GM18870 (cell line): Measurements from ENCODE around the gene CD82.
"Not testable (repeated sequence)": the region's sequence is repeated elsewhere in the genome, so short reads cannot be mapped to it uniquely, and the experiment has no call there.

ENCODE experiments used
- ATAC-seq: cut with Tn5 transposase; IDR thresholded peaks from one replicate; pipeline ENCODE4 v1.9.1; 2021; ENCODE audit warnings: moderate library complexity; ENCODE audit not compliant: unreplicated experiment

Gene CD82

GRCh38 chr11:44559207-44559939 is 6.1 kb upstream of the CD82 start:
- ATAC-seq = peak; percentile 78

DNA sequence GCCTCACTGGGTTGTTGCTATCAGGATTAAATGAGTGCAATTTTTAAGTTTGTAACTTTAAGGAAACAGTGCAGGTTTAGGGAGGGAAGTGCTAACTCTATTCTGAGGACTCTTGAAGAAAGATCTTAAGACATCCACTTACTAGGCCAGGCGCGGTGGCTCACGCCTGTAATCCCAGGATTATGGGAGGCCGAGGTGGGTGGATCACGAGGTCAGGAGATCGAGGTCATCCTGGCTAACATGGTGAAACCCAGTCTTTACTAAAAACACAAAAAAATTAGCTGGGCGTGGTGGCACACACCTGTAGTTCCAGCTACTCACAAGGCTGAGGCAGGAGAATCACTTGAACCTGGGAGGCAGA is 5.5 kb upstream of the CD82 start:
- ATAC-seq = not testable (repeated sequence)

GRCh38 chr11:44561275-44561805 is 4.1 kb upstream of the CD82 start:
- ATAC-seq = no peak

DNA sequence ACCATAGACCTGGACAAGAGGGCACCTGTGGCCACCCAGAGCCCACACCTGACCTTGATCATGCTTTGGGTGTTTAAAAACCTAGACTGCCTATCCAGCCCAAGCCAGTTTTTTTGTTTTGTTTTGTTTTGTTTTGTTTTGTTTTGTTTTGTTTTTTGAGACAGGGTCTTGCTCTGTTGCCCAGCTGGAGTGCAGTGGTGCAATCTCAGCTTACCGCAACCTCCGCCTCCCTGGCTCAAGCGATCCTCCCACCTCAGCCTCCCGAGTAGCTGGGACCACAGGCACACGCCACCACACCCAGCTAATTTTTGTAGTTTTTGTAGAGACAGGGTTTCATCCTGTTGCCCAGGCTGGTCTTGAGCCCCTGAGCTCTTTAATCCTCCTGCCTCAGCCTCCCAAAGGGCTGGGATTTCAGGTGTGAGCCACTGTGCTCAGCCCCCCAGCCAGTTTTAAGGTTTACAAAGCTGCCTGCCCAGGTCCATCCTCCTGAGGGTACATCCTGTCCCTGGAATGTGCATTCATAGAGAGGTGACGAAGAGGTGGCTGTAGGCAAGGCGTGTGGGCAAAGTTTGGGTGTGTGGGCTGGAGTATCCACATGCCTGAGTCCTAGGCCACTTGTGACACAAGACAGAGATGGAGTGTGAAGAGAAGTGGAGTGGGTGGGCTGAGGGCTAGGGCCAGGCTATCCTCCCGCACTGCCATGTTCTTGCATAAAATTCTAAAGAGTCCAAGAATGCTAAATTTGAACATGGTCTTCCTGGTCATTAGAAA is 3.3 kb upstream of the CD82 start:
- no peak for ATAC-seq

- no peak for ATAC-seq
These were observed 2.5 kb upstream of the CD82 start for GRCh38 chr11:44562845-44563460.

DNA sequence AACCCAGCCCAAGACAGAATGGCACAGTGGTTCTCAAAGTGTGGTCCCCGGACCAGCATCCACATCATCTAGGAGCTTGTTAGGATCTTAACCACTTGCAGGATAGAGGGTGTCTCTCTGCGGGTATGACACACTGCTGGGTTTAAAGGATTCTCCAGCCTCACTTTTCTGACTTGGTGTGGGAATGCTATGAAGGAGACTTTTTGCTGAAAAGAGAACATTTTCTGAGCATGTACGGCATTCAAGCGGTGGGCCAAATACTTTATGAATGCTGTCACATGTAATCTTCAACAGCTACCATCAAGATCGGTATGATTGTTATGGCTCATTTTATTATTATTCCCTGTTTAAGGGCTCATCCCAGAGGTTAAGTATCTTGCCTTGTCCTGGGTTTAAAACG is 1.8 kb upstream of the CD82 start:
- ATAC-seq = no peak

GRCh38 chr11:44564166-44564565 is 1.3 kb upstream of the CD82 start:
- ATAC-seq = no peak

DNA sequence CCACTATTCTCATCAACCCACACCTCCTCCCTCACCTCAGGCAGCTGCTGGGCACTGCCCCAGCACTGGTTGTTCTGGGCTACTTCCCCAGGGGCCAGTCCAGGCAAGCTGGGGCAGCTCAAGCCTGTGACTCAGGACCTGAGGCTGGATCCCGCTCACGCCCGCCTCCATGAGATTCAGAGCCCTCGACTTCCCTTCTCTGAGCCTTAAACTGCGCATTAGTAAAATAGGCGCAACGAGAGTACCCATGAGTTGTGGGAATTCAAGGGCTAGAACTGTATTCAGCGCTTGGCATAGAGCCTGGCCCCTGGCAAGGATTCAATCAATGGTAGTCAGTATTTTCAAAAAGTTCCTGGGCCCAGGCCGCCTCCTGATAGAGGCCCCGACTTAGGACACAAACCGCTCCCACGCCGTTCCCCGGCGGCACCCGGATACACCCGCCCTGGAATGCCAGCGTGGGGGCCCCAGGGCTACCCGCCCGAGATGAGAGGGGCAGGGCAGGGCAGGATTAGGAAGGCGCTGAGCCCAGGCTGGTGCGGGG is 723 bp upstream of the CD82 start:
- ATAC-seq = no peak

DNA sequence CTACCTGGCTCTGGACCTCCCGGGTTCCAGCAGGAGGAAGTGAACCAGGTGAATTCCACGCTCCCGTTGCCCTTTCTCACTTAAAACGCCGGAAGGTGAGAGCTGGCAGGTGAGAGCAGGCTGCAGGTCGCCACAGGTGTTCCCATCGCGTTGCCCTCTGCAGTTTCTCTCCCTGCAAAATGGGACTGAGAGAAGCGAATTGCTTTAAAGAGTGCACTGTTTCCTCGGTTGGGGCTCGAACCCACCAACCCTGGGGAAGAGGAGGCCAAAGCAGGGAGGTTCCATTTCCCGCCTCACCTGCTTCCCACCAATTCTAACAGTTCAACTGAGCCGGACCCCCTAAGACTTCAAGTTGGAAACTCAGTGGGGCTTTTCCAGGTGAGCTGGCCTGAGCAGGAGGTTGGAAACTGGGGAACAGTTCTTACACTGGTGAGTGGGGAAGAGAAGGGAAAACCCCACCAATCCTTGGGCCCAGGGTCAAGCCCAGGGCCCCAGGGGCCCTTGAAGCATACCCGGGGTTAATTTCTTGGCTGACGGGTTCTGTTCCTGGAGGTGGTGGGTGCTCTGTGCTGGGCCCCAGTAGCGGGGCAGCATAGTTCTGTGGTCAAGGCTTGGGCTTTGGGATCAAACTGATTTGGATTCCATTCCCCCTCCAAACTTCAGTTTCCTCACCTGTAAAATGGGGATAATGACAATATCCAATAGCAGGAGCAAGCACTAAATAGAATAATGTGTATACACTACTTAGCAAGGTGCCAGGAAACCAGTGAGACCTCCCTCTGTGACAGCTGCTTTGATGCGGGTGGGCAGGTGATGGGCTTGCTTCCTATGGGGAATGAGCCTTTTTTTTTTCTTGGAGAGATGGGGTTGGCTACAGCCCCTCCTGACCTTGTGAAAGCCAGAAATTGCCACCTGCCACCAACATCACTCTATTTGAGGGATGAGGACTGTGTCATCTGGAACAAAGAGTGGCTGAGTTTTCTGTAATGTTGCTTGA is 788 bp downstream of the CD82 start:
- no peak for ATAC-seq

DNA sequence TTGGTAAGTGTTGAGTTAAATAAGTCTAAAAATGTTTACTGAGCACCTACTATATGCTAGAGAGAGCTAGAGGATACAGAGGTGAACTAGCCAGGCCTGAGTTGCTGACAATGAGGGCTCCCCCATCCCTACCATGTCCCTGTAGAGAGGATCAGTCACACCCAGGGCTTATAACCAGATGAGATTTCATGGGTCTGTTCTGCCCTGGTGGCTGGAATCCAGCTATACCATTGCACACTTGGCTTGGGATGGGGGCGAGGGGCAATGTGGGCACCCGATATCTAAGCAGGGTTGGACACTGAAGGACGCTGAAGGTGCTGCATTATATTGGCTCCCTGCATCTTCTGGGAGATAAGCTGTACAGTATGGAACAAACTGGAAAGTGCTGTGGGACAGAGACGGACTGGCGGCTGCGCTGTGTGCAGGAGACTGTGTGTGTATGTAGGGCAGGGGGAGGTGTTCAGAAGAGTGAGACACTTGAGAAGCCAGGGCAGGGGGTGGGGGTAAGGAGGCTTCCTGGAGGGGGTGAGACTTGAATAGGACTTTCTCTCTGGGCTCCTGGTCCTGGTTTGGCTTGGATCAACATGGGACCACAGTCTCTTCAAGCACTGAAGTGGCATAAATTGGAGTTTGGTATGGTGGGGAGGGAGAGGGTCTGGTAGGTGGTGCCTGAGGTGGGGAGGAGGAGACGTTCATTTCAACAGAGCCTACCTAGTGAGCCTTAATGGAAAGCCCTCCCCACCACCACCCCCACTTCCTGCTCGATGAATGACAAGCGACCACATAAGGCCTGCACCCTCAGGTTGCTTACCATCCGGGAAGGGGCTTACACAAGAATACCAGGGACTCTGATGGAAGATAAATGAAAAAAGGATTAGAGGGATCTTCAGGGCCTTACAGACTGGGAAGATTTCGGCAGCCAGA is 1.8 kb downstream of the CD82 start:
- ATAC-seq = no peak

DNA sequence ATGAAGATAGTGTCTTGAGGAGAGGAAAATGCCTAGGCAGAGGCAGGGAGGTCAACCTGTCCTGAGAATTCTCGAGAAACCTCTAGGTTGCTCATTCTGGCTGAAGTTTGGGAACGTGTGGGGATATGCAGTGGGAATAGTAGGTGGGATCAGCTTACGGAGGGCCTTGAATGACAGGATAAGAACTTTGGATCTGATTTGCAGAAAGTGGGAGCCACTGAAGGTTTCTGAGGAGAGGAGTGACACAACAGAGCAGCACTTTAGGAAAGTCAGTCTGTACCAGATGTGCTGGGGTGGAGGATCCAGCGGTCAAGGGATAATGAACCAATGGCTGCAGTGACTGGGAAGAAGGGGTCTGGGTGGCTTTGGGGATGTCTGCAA is 2.4 kb downstream of the CD82 start:
- no peak for ATAC-seq

GRCh38 chr11:44568331-44568657 is 2.8 kb downstream of the CD82 start:
- ATAC-seq = no peak

DNA sequence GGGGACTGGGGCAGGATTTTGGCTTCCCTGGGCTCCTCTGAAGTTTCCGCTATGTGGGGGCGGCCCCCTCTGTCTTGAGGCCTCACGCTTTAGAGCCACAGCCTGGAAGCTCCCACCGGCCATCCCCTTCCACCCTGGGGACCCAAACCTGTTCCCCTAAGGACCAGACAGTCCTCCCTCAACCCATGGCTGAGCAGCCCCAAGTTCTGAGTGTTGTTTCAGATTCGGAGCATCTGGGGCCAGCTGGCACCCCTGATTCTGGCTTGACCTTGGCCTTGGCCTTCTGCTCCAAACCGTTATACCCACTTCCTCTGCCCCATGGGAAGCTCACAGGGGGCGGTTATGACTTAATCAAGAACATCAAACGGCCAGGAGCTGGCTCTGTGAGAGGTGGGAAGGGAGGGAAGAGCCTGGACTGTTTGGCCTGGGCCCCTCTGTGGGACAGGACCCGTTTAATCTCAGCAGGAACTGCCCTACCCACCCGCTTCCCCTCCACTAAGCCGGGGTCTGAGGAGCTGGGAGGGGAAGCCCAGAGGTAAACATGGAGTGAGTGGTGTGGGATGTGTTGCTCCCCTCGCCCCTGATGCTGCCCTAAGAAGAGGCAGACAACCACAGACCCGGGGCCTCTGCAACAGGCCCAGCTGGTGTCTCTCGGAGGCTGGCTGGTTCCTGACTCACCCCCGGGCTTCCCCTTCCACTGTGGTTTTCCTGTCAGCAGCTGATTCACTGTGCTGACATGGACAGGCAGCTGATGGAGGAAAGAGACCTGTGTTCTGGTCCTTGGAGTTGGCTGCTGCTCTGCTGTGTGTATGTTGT is 3.4 kb downstream of the CD82 start:
- ATAC-seq = peak; percentile 47

GRCh38 chr11:44570411-44571155 is 5.1 kb downstream of the CD82 start:
- no peak for ATAC-seq

DNA sequence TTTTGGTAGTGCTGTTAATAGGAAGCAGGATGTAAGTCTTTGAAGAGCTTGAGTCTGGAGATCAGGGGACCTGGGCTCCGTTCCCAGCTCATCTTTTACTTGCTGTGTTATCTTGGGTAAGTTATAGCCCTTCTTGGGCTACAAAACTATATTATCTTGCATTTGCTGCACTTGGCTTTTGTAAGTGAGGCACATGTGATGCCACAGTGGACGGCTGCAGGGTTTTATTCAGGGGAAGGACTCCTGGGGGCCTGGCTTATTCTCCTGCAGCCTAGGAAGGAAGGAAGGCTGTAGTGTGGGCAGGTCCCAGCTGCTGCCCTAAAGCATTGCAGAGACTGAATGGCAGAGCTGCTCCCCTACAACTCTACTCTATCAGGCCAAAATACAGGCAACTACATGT is 6.4 kb downstream of the CD82 start:
- ATAC-seq = no peak

DNA sequence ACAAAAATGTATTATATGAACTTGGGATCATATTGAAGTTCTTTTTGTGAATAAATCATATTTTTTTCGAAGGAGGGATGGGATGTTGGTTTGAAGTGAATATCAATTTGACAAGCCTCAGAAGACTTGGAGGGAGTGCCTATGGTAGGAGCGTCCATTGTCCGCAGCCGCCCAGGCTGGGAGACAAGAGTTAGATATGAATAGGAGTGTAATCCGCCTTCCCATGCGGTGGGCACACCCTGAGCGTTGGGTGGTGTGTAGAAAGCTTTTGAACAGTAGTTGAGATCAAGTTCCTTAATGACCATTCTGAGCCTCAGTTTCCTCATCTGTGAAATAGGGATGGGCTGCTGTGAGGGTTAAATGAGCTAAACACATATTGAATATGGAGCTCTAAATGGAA is 7.0 kb downstream of the CD82 start:
- no peak for ATAC-seq

DNA sequence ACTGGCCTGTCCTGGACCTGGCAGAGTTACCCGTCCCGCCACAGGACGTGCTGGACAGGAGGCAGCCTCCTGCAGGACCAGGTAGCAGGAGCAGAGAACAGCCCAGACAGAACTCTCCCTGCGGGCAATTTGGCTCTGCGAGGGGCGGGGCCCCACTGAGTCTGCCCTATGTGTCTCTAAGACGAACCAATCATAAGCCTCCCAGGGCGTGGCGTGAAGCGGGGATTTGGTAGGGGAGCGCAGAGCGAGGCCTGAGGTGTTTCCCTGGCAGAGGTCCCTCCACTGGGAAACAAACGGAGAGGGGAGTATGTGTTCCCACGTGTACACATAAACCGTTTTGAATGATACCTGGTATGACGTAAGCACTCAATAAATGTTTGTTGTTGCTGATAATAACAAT is 7.4 kb downstream of the CD82 start:
- no peak for ATAC-seq

DNA sequence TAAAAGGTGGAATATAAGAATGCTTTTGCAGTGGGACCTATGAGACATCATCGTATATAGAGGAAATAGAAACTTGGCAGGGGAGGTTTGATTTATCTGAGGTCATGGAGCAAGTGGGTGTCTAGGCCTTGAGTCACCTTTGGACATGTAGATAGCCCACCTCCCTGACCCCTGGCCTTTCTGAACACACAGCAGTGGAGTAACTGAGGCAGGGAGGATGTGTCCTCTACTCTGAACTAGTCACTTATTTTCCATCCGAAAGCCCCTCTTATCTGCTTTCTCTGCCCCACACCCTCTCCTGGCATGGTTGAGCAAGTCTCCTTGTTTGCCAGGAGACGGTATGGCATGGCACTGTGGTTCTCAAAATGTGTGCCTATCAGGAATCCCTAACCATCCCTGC is 7.9 kb downstream of the CD82 start:
- ATAC-seq = no peak
